ENCODE data around the gene GNG11.
"Not testable (repeated sequence)": the region's sequence is repeated elsewhere in the genome, so short reads cannot be mapped to it uniquely, and the experiment has no call there.

Gene GNG11

GRCh38 chr7:93906267-93906666 lies 15.3 kb upstream of the GNG11 start, which contains the start of gene GNGT1:
Gene GNGT1, plus strand, starts transcription at chr7:93906567. Its CDS starts 180 bp downstream, at chr7:93906747.
- Histone ChIP-seq H3K4me3 (no peak within 1 kb of the TSS), H3K27ac (no peak within 1 kb of the TSS), H3K36me3 (no peaks in the 10 kb centered on the region), H3K4me1 (peaks cover 0 to 10% (median 0%) of the 10 kb centered on the region in 10 experiments; a peak in 6 of 20 replicates), H3K27me3 (no peaks in the 10 kb centered on the region), H4K20me1 (no peaks in the 10 kb centered on the region), H3K9ac (no peak within 1 kb of the TSS), H3K4me2 (no peak within 1 kb of the TSS), H3K9me3 (replicated peaks in 1 of 11) (no peaks in the 10 kb centered on the region)
- no peak for TF ChIP-seq Cebpa-rat (IDR thresholded peaks at IDR 0.05)

GRCh38 chr7:93910076-93910994 lies 11.2 kb upstream of the GNG11 start:
- no peak for TF ChIP-seq Cebpa-rat (IDR thresholded peaks at IDR 0.05)
- Histone ChIP-seq H3K4me2 (peak overlapping the region in 4 of 11 experiments; percentile 16 to 59 (median 39); a peak in 5 of 22 replicates), H3K4me1 (peaks cover 0 to 33% (median 4%) of the 10 kb centered on the region in 10 experiments; a peak in 11 of 20 replicates), H3K9me3 (replicated peaks in 1 of 11) (0 out of 22 replicates have a peak, but pooled peaks cover 0 to 6% (median 0%) of the 10 kb centered on the region in 11 experiments), H3K36me3 (no peaks in the 10 kb centered on the region), H3K9ac (no peak overlapping the region), H4K20me1 (no peaks in the 10 kb centered on the region), H3K4me3 (no peak overlapping the region), H3K27me3 (no peaks in the 10 kb centered on the region), H3K27ac (no peak overlapping the region)

- not testable (repeated sequence) for H3K36me3 ChIP-seq
- peak overlapping the region in 1 of 11 experiments; percentile 47; a peak in 1 of 22 replicates for H3K4me2 ChIP-seq
These were observed 10.3 kb upstream of the GNG11 start for GRCh38 chr7:93911242-93911641.

GRCh38 chr7:93911661-93912060 lies 9.9 kb upstream of the GNG11 start:
- H3K4me2 ChIP-seq; H4K20me1 ChIP-seq; H3K4me3 ChIP-seq; H3K27ac ChIP-seq; H3K27me3 ChIP-seq; H3K9ac ChIP-seq; H3K36me3 ChIP-seq; H3K9me3 ChIP-seq (replicated peaks in 1 of 11): not testable (repeated sequence)
- peaks cover 0 to 36% (median 4%) of the 10 kb centered on the region in 10 experiments; a peak in 11 of 20 replicates for H3K4me1 ChIP-seq

More at GRCh38 chr7:93911242-93911641, 10.3 kb upstream of the GNG11 start:
- H3K9ac ChIP-seq; H3K4me3 ChIP-seq; H3K27ac ChIP-seq; H4K20me1 ChIP-seq; H3K27me3 ChIP-seq; H3K9me3 ChIP-seq (replicated peaks in 1 of 11): not testable (repeated sequence)
- peaks cover 0 to 36% (median 4%) of the 10 kb centered on the region in 10 experiments; a peak in 11 of 20 replicates for H3K4me1 ChIP-seq

- H3K27me3 ChIP-seq: no peaks in the 10 kb centered on the region
- H4K20me1 ChIP-seq: no peaks in the 10 kb centered on the region
- peak overlapping the region in 8 of 11 experiments; percentile 5 to 44 (median 32); a peak in 9 of 22 replicates for H3K4me2 ChIP-seq
- peaks cover 0 to 36% (median 4%) of the 10 kb centered on the region in 10 experiments; a peak in 11 of 20 replicates for H3K4me1 ChIP-seq
- no peak overlapping the region for H3K9ac ChIP-seq
- no peaks in the 10 kb centered on the region for H3K36me3 ChIP-seq
- no peak for TF ChIP-seq Cebpa-rat (IDR thresholded peaks at IDR 0.05)
- H3K9me3 ChIP-seq (replicated peaks in 1 of 11): 0 out of 22 replicates have a peak, but pooled peaks cover 0 to 6% (median 0%) of the 10 kb centered on the region in 11 experiments
- no peak overlapping the region; a peak in 1 of 22 replicates for H3K27ac ChIP-seq
- no peak overlapping the region for H3K4me3 ChIP-seq
These were observed 8.3 kb upstream of the GNG11 start for GRCh38 chr7:93913197-93913596.

GRCh38 chr7:93914581-93915066 lies 6.9 kb upstream of the GNG11 start:
- Histone ChIP-seq H3K4me2 (peak overlapping the region in 2 of 11 experiments; percentile 21 to 34; a peak in 2 of 22 replicates), H3K4me3 (no peak overlapping the region)

GRCh38 chr7:93915206-93915842 lies 6.2 kb upstream of the GNG11 start:
- not testable (repeated sequence) for H3K9ac ChIP-seq; H3K4me3 ChIP-seq; H3K9me3 ChIP-seq (replicated peaks in 1 of 11); H4K20me1 ChIP-seq; H3K36me3 ChIP-seq; H3K27me3 ChIP-seq; H3K27ac ChIP-seq
- peaks cover 0 to 33% (median 4%) of the 10 kb centered on the region in 10 experiments; a peak in 11 of 20 replicates for H3K4me1 ChIP-seq
- peak overlapping the region in 1 of 11 experiments; percentile 29; a peak in 2 of 22 replicates for H3K4me2 ChIP-seq

More at GRCh38 chr7:93914581-93915066, 6.9 kb upstream of the GNG11 start:
- H3K27me3 ChIP-seq: no peaks in the 10 kb centered on the region
- no peak overlapping the region for H3K27ac ChIP-seq
- no peaks in the 10 kb centered on the region for H3K36me3 ChIP-seq
- 0 out of 22 replicates have a peak, but pooled peaks cover 0 to 6% (median 0%) of the 10 kb centered on the region in 11 experiments for H3K9me3 ChIP-seq (replicated peaks in 1 of 11)
- no peak for TF ChIP-seq Cebpa-rat (IDR thresholded peaks at IDR 0.05)
- H3K4me1 ChIP-seq: peaks cover 0 to 36% (median 4%) of the 10 kb centered on the region in 10 experiments; a peak in 11 of 20 replicates
- no peaks in the 10 kb centered on the region for H4K20me1 ChIP-seq
- no peak overlapping the region for H3K9ac ChIP-seq

- peaks cover 1 to 28% (median 5%) of the 10 kb centered on the region in 10 experiments; a peak in 16 of 20 replicates for H3K4me1 ChIP-seq
- 0 out of 22 replicates have a peak overlapping the region, but pooled peaks of 1 of the 11 experiments have one; percentile 29 for H3K4me2 ChIP-seq
- H3K4me3 ChIP-seq; H3K36me3 ChIP-seq; H3K27me3 ChIP-seq; H4K20me1 ChIP-seq; H3K9me3 ChIP-seq (replicated peaks in 1 of 11); H3K9ac ChIP-seq; H3K27ac ChIP-seq: not testable (repeated sequence)
These were observed 5.6 kb upstream of the GNG11 start for GRCh38 chr7:93915888-93916287.

- H3K4me2 ChIP-seq; H3K36me3 ChIP-seq; H3K9ac ChIP-seq; H3K9me3 ChIP-seq (replicated peaks in 1 of 11); H4K20me1 ChIP-seq; H3K4me3 ChIP-seq; H3K27ac ChIP-seq; H3K27me3 ChIP-seq: not testable (repeated sequence)
- peaks cover 3 to 32% (median 10%) of the 10 kb centered on the region in 10 experiments; a peak in 18 of 20 replicates for H3K4me1 ChIP-seq
These were observed 5.2 kb upstream of the GNG11 start for GRCh38 chr7:93916315-93916714.

Measured in BLaER1 treated with 17β-estradiol and CSF1 and Interleukin-3, amounts not matched to agents 10 nM and 100 nM (cell line).